Stimulated activated CD4-positive, alpha-beta T cell treated with anti-CD3 and anti-CD28 coated beads, Interleukin-4, amount 100 ng/mL, for 4 hours (primary cell): ENCODE measurements around the gene HTR7.
"Not testable (repeated sequence)": the region's sequence is repeated elsewhere in the genome, so short reads cannot be mapped to it uniquely, and the experiment has no call there.

Experiments
- DNase-seq, 2 experiments: peaks; one replicate each; pipeline ENCODE4 v3.0.0-alpha.2; 2020

The HTR7 gene

DNA sequence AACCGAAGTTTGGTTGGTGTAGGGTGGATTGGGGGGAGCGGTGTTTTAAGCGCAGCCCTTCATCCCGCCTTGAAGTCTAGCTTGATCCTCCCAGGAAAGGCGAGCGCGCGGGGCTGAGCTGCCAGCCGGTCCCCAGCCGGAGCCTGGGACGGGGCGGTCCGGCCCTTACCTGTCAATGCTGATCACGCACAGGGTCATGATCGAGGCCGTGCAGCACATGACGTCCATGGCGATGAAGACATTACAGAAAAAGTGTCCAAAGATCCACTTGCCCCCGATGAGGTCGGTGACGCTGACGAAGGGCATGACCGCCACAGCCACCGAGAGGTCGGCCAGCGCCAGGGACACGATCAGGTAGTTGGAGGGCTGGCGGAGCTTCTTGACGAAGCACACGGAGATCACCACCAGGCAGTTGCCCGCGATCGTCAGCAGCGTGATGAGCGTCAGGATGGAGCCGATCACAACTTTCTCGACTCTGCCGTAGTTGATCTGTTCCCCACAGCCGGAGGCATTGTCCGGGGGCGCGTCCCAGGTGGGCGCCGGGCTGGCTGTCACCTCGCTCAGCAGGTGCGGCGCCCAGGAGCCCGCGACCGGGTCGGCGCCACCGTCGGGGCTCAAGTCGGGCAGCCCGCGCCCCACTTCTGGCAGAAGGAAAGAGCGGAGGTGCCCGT, 740 bp downstream of the HTR7 start:
- DNase-seq, result peak in 1 of 2 experiments; percentile 14

- DNase-seq, result no peak
Observed at GRCh38 chr10:90856261-90856660, 1.6 kb downstream of the HTR7 start.

DNA sequence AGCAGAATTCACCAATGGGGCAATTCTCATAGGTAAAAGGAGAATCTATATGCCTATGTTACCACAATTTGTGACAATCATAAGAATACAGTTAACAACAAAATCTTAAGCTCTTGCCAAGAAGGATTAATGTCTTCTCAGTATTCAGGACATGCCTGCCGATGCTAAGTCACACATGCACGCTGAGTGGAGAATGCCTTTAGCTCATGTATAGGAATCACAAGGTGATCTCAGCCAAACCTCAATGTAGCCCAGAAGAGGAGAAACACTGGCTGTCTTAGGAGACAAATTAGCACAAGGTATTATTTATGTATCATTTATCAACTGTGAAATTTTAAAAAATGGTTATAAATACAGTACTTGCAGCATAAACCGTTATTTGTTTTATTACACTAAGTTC, 2.7 kb downstream of the HTR7 start:
- DNase-seq, result no peak

GRCh38 chr10:90849956-90850749, 7.7 kb downstream of the HTR7 start:
- no peak for DNase-seq

DNA sequence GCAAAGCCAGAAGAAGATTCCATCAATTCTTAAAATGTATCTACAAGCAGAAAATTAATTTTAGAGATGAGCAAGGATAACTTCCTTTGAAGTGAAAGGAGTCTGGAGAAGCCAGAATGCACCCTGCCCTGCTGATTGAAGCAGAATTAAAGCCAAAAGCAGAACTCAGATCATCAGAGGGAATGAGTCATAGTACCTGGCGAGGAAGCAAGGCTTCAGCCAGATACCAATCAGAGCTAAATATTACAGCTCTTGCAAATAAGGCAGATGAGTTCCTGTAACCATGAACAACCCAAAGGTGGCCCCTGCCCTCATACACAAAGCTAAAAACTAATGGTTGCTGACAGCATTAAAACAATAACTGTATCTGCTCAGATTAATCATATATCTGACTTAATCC, 10.4 kb downstream of the HTR7 start:
- no peak for DNase-seq

GRCh38 chr10:90846746-90847145, 11.1 kb downstream of the HTR7 start:
- DNase-seq, result no peak

- no peak for DNase-seq
Observed at GRCh38 chr10:90845726-90846125, 12.1 kb downstream of the HTR7 start.

DNA sequence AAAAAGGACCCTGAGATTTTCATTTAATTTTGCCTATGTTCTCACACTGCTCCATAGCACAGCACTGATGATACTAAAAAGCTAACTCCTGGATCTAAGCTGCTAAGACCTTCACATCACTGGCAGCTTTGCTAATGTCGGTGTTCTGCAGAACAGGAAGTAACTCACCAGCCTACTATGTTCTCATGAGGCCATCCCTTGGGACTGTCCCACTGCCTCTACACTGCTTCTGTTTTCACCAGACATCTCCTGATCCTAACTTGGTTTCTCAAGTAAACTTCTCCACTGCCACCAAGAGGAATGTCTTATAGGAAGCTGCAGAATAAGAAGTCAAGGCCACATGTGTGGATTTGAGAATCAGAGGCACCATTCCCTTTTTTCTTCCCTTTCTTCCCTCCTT, 15.1 kb downstream of the HTR7 start:
- no peak for DNase-seq

DNA sequence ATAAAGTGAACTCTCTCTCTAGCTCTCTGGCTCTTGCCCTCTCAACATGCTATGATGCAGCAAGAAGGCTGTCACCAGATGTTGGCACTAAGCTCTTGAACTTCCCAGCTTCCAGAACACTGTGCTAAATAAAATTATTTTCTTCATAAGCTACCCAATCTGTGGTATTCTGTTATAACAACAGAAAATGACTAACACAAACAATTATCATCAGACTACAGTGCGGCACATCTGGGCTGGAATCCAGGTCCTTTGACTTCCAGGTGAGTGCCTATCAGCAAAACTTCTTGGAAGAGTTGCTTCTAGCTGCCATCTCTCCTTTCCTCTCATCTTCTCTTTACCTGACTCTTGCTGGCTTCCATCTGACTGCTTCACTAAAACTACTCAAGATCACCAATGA, 20.4 kb downstream of the HTR7 start:
- DNase-seq, result no peak

GRCh38 chr10:90834326-90834725, 23.5 kb downstream of the HTR7 start:
- no peak for DNase-seq

GRCh38 chr10:90832111-90832510, 25.7 kb downstream of the HTR7 start:
- DNase-seq, result no peak

DNA sequence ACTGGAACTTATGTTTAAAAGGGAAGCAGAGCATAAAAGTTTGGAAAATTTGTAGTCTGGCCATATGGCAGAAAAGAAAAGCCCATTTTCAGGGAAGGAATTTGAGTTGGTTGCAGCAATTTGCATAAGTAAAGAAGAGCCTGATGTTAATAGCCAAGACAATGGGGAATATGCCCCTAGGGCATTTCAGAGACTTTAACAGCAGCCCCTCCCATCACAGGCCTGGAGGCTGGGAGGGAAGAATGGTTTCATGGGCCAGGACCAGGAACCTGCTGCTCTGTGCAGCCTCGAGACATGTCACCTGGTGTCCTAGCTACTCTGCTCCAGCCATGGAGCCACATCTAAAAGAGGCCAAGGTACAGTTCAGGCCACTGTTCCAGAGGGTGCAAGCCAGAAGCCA, 35.3 kb downstream of the HTR7 start:
- no peak for DNase-seq

DNA sequence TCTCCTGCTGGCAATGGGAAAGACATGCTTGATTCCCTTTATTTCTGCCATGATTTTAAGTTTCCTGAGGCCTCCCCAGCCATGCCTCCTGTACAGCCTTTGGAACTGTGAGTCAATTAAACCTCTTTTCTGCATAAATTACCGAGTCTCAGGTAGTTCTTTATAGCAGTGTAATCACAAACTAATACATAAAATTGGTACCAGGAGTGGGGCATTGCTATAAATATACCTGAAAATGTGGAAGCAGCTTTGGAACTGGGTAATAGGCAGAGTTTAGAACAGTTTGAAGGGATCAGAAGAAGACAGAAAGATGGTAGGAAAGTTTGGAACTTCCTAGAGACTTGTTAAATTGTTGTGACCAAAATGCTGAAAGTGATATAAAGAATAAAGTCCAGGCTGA, 36.0 kb downstream of the HTR7 start:
- DNase-seq, result not testable (repeated sequence)

- DNase-seq, result no peak
Observed at GRCh38 chr10:90819911-90820310, 37.9 kb downstream of the HTR7 start.

GRCh38 chr10:90818736-90819135, 39.1 kb downstream of the HTR7 start:
- DNase-seq, result no peak

GRCh38 chr10:90817128-90817889, 40.5 kb downstream of the HTR7 start:
- no peak for DNase-seq

- no peak for DNase-seq
Observed at GRCh38 chr10:90816466-90816865, 41.4 kb downstream of the HTR7 start.

GRCh38 chr10:90813594-90814365, 44.1 kb downstream of the HTR7 start:
- no peak for DNase-seq

- DNase-seq, result not testable (repeated sequence)
Observed at GRCh38 chr10:90807106-90807505, 50.7 kb downstream of the HTR7 start.

- DNase-seq, result no peak
Observed at GRCh38 chr10:90806677-90807076, 51.2 kb downstream of the HTR7 start.

- DNase-seq, result no peak
Observed at GRCh38 chr10:90805206-90805605, 52.6 kb downstream of the HTR7 start.

DNA sequence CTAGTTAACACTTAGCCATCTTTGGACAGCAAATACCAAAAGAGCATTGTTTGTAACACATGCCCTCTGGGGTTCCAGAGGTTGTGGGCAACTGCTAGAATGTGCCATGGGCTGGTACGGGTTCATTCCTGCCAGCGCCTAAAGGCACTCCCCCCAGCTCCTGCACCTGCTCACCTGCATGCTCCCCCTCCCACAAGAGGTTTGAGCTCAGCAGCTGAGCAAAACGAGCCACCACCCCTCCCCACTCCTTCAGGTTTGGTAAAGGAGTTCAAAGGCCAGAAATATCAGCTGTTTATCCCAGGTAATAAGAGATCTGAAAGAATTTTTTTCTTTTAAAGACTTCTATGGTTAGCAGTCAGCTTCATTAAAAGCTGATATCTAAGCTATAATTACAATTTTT, 53.5 kb downstream of the HTR7 start:
- DNase-seq, result no peak

GRCh38 chr10:90801608-90802007, 56.2 kb downstream of the HTR7 start:
- DNase-seq, result no peak
